ENCODE measurements around the gene CD83.

Gene CD83

GRCh38 chr6:14082771-14083170 lies 34.8 kb upstream of the CD83 start:
- no peak for TF ChIP-seq CTCF (IDR thresholded peaks at IDR 0.05; ENCODE audit: unreplicated experiment in 3 of 3)
- Mint-ChIP-seq H3K4me3 (no peak overlapping the region), H3K9me3 (no peaks in the 10 kb centered on the region), H3K36me3 (ENCODE audit: low read depth) (no peaks in the 10 kb centered on the region), H3K4me1 (peaks cover 12% of the 10 kb centered on the region), H3K27me3 (ENCODE audit: low read depth) (peaks cover 15% of the 10 kb centered on the region), H3K27ac (no peak overlapping the region)

GRCh38 chr6:14083262-14083661 lies 34.3 kb upstream of the CD83 start:
- Mint-ChIP-seq H3K4me3 (no peak overlapping the region), H3K27ac (no peak overlapping the region), H3K4me1 (peaks cover 17% of the 10 kb centered on the region), H3K36me3 (ENCODE audit: low read depth) (no peaks in the 10 kb centered on the region), H3K27me3 (ENCODE audit: low read depth) (peaks cover 15% of the 10 kb centered on the region), H3K9me3 (no peaks in the 10 kb centered on the region)
- TF ChIP-seq CTCF (IDR thresholded peaks at IDR 0.05; ENCODE audit: unreplicated experiment in 3 of 3) = no peak

GRCh38 chr6:14083751-14084150 lies 33.8 kb upstream of the CD83 start:
- Mint-ChIP-seq H3K4me3 (no peak overlapping the region), H3K4me1 (peaks cover 22% of the 10 kb centered on the region), H3K27me3 (ENCODE audit: low read depth) (peaks cover 15% of the 10 kb centered on the region), H3K36me3 (ENCODE audit: low read depth) (no peaks in the 10 kb centered on the region), H3K27ac (no peak overlapping the region), H3K9me3 (no peaks in the 10 kb centered on the region)
- no peak for TF ChIP-seq CTCF (IDR thresholded peaks at IDR 0.05; ENCODE audit: unreplicated experiment in 3 of 3)

- H3K9me3 Mint-ChIP-seq = no peaks in the 10 kb centered on the region
- H3K4me1 Mint-ChIP-seq = peaks cover 21% of the 10 kb centered on the region
- H3K27me3 Mint-ChIP-seq (ENCODE audit: low read depth) = peaks cover 14% of the 10 kb centered on the region
- TF ChIP-seq CTCF (IDR thresholded peaks at IDR 0.05; ENCODE audit: unreplicated experiment in 3 of 3) = no peak
- H3K27ac Mint-ChIP-seq = no peak overlapping the region
- no peaks in the 10 kb centered on the region for H3K36me3 Mint-ChIP-seq (ENCODE audit: low read depth)
- no peak overlapping the region for H3K4me3 Mint-ChIP-seq
Observed at GRCh38 chr6:14084388-14084787, 33.2 kb upstream of the CD83 start.

GRCh38 chr6:14085176-14085787 lies 32.3 kb upstream of the CD83 start:
- TF ChIP-seq CTCF (IDR thresholded peaks at IDR 0.05; ENCODE audit: unreplicated experiment in 3 of 3) = no peak

GRCh38 chr6:14086701-14087100 lies 30.9 kb upstream of the CD83 start:
- Mint-ChIP-seq H3K9me3 (no peaks in the 10 kb centered on the region), H3K27ac (no peak overlapping the region), H3K4me1 (peaks cover 18% of the 10 kb centered on the region), H3K36me3 (ENCODE audit: low read depth) (no peaks in the 10 kb centered on the region), H3K27me3 (ENCODE audit: low read depth) (peaks cover 17% of the 10 kb centered on the region), H3K4me3 (no peak overlapping the region)
- no peak for TF ChIP-seq CTCF (IDR thresholded peaks at IDR 0.05; ENCODE audit: unreplicated experiment in 3 of 3)

More at GRCh38 chr6:14085176-14085787, 32.3 kb upstream of the CD83 start:
- H3K36me3 Mint-ChIP-seq (ENCODE audit: low read depth) = no peaks in the 10 kb centered on the region
- H3K9me3 Mint-ChIP-seq = no peaks in the 10 kb centered on the region
- H3K27ac Mint-ChIP-seq = no peak overlapping the region
- peaks cover 13% of the 10 kb centered on the region for H3K27me3 Mint-ChIP-seq (ENCODE audit: low read depth)
- H3K4me1 Mint-ChIP-seq = peaks cover 18% of the 10 kb centered on the region
- no peak overlapping the region for H3K4me3 Mint-ChIP-seq
